HL-60 (cell line): Measurements from ENCODE around the gene SPTB.

ENCODE experiments used
- GABPA ChIP-seq: IDR thresholded peaks from 2 replicates; pipeline ENCODE4 v1.6.1; 2012; ENCODE audit warnings: low read depth
- POLR2AphosphoS5 ChIP-seq: IDR thresholded peaks from 2 replicates; pipeline ENCODE4 v1.6.1; 2012; ENCODE audit warnings: low read depth
- TF ChIP-seq, protein P1 (sequence below): IDR thresholded peaks from one replicate; pipeline ENCODE4 v1.5.1; 2011; ENCODE audit warnings: low read length, control low read depth, inconsistent platforms; ENCODE audit not compliant: insufficient read depth

DNA sequence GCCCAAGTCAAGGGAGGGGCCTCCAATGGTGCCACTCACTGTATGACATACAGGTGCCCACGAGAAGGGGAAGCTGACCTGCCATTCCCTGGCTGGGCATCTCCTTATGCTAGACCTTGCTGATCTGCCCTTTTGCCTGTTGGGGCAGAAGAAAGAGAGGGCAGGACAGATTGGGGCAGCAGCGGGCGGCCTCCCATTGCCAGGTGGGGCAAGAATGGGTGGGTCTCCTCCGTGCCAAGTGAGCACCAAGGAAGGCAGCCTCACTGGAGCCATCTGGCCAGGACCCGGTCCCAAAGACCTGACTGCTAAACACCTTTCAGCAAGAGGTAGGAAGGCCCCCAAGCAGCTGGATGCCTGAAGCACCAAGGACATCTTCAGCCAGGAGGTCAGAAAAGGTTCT is 125.0 kb downstream of the SPTB start:
- TF ChIP-seq, protein P1, sequence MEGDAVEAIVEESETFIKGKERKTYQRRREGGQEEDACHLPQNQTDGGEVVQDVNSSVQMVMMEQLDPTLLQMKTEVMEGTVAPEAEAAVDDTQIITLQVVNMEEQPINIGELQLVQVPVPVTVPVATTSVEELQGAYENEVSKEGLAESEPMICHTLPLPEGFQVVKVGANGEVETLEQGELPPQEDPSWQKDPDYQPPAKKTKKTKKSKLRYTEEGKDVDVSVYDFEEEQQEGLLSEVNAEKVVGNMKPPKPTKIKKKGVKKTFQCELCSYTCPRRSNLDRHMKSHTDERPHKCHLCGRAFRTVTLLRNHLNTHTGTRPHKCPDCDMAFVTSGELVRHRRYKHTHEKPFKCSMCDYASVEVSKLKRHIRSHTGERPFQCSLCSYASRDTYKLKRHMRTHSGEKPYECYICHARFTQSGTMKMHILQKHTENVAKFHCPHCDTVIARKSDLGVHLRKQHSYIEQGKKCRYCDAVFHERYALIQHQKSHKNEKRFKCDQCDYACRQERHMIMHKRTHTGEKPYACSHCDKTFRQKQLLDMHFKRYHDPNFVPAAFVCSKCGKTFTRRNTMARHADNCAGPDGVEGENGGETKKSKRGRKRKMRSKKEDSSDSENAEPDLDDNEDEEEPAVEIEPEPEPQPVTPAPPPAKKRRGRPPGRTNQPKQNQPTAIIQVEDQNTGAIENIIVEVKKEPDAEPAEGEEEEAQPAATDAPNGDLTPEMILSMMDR, result no peak
- no peak for TF ChIP-seq POLR2AphosphoS5
- TF ChIP-seq GABPA, result no peak
